GM12891 (cell line): Measurements from ENCODE around the gene DYSF.

Source experiments
- POLR2A ChIP-seq: IDR thresholded peaks from 2 replicates; pipeline ENCODE4 v1.6.1; 2011; ENCODE audit warnings: low read depth, low read length, control low read depth
- POLR2AphosphoS5 ChIP-seq: IDR thresholded peaks from 2 replicates; pipeline ENCODE4 v1.6.1; 2011; ENCODE audit warnings: low read depth, low read length, control low read depth

- TF ChIP-seq POLR2AphosphoS5 (no peak), POLR2A (no peak)
Measured at GRCh38 chr2:71498261-71498701, 44.9 kb downstream of the DYSF start.
